PC-3 (cell line): ENCODE results near the gene PIAS3. TPM values are rescaled to one million over a fixed set of nuclear protein-coding genes. Genes with fewer than 3 reads are reported as not detected.
"Not testable (repeated sequence)": the region's sequence is repeated elsewhere in the genome, so short reads cannot be mapped to it uniquely, and the experiment has no call there.

Experiments
- ATAC-seq: fragments of 200-7000 bp; cut with Tn5 transposase; 2 replicates; pipeline ENCODE4 v1.9.1; 2020; ENCODE audit warnings: mild to moderate bottlenecking, moderate library complexity
- BruUV-seq: library from RNA; stranded (reverse); fragments of 400-500 nt; replicated peaks from 2 replicates; lab custom pipeline; 2021; lab: Mats Ljungman, UMichigan
- CTCF ChIA-PET: fragments of 300-600 bp; sonication (Branson Sonifier 250); formaldehyde crosslinking; loops from one replicate; lab custom pipeline; 2022; ENCODE audit warnings: antibody characterized with exemption; lab: Charles Lee
- POLR2A ChIA-PET: fragments of 300-600 bp; sonication (Branson Sonifier 250); formaldehyde crosslinking; loops from one replicate; lab custom pipeline; 2022; ENCODE audit warnings: antibody characterized with exemption; ENCODE audit not compliant: unreplicated experiment; lab: Charles Lee
- DNase-seq: peaks from one replicate; pipeline ENCODE4 v3.0.0-alpha.2; 2015
- H2AFZ ChIP-seq: fragments of 300-600 bp; sonication (generic); 2 replicates; pipeline ENCODE4 v1.6.0; 2016; ENCODE audit warnings: antibody characterized with exemption, low read length
- H3F3A ChIP-seq: fragments of 300-600 bp; sonication (generic); one replicate; pipeline ENCODE4 v1.6.0; 2017; ENCODE audit warnings: antibody characterized with exemption, low read length, control low read depth, mild to moderate bottlenecking; ENCODE audit not compliant: unreplicated experiment
- H3K27ac ChIP-seq: fragments of 300-600 bp; sonication (generic); 2 replicates; pipeline ENCODE4 v1.5.1; 2016; ENCODE audit warnings: mild to moderate bottlenecking, low read length
- H3K27me3 ChIP-seq: fragments of 300-600 bp; sonication (generic); 2 replicates; pipeline ENCODE4 v1.6.1; 2016; ENCODE audit warnings: low read length, mixed read lengths
- H3K36me3 ChIP-seq: fragments of 300-600 bp; sonication (generic); 2 replicates; pipeline ENCODE4 v1.6.1; 2016; ENCODE audit warnings: low read depth, mixed run types, low read length, mixed read lengths
- H3K4me1 ChIP-seq: fragments of 300-600 bp; sonication (generic); 2 replicates; pipeline ENCODE4 v1.5.1; 2016; ENCODE audit warnings: low read length; ENCODE audit not compliant: insufficient read depth
- H3K4me2 ChIP-seq: fragments of 300-600 bp; sonication (generic); 2 replicates; pipeline ENCODE4 v1.6.0; 2016; ENCODE audit warnings: low read length
- H3K4me3 ChIP-seq: fragments of 300-600 bp; sonication (generic); 2 replicates; pipeline ENCODE4 v1.5.1; 2016; ENCODE audit warnings: mild to moderate bottlenecking, low read length, mixed read lengths
- H3K79me2 ChIP-seq: fragments of 300-600 bp; sonication (generic); 2 replicates; pipeline ENCODE4 v1.6.1; 2017; ENCODE audit warnings: low read length, mixed read lengths
- H3K9ac ChIP-seq: fragments of 300-600 bp; sonication (generic); 2 replicates; pipeline ENCODE4 v1.6.0; 2016; ENCODE audit warnings: mild to moderate bottlenecking, low read length
- H3K9me2 ChIP-seq: fragments of 300-600 bp; sonication (generic); replicated peaks from 2 replicates; pipeline ENCODE4 v1.6.1; 2016; ENCODE audit warnings: mixed run types, low read length, mixed read lengths
- H3K9me3 ChIP-seq: fragments of 300-600 bp; sonication (generic); 2 replicates; pipeline ENCODE4 v1.6.1; 2016; ENCODE audit warnings: low read length, mixed read lengths
- H4K20me1 ChIP-seq: fragments of 300-600 bp; sonication (generic); 2 replicates; pipeline ENCODE4 v1.6.1; 2016; ENCODE audit warnings: low read length, mixed read lengths
- EZH2 ChIP-seq: fragments of 300-600 bp; sonication (generic); IDR thresholded peaks from one replicate; pipeline ENCODE4 v1.6.1; 2017; ENCODE audit warnings: antibody characterized with exemption, mild to moderate bottlenecking, low read length; ENCODE audit not compliant: unreplicated experiment
- EZH2phosphoT487 ChIP-seq: fragments of 300-600 bp; sonication (generic); IDR thresholded peaks from 2 replicates; pipeline ENCODE4 v1.6.1; 2018; ENCODE audit warnings: mild to moderate bottlenecking, antibody characterized with exemption, low read length, borderline replicate concordance
- intact Hi-C: fragments of 100-400 bp; cut with micrococcal nuclease; formaldehyde crosslinking; loops from 2 replicates; pipeline ENCODE4 v1.9.0; 2023
- total RNA-seq: library from RNA; depleted of rRNA; stranded (reverse); fragments of >200 nt; gene quantifications from 2 replicates; pipeline ENCODE4 v1.2.3, GENCODE V29; 2014
- TF ChIP-seq, protein P1 (sequence below): fragments of 300-600 bp; sonication (generic); conservative IDR thresholded peaks from 2 replicates; pipeline ENCODE4 v1.5.1; 2017; ENCODE audit warnings: antibody characterized with exemption, low read depth, mild to moderate bottlenecking, low read length

PIAS3 gene
- total RNA-seq, 1 experiment from 2014 or later = 25.2 TPM

DNA sequence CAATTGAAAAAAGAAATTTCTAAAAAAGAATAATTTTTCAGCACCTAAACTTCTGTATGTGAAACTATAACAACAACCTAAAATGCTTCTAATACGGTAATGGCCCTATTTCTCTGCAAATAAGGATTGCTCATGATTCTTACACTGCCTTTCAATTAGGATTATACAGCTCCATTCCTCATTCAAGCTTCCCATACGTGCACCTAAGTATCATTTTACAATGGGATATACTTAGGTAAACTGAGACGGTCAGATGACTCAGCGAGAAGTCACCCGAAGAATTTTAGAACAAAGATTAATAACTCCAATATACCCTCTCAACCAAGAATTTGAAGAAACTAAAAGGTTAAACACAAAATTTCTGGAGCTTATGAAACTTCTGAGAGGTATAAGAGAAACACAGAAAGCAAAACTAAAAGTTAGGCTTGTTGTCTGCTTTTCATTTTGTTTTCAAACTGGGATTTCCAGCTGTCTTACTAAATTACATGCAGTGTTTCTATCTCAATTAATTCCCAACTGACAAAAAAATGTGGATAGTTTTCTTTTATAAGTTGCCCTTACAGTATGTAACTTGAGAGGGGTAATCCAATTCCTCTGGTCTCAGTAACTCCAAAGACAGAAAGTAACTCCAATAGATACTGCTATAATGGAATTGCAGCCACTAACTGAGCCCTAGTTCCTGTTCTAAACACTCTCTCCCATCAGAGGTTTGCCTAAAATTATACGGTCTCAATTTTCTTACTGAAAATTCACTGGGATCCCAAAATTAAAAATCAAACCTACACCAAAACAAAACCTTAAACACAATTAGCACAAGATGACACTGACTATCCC, 45.7 kb downstream of the PIAS3 start:
- H3K4me3 ChIP-seq = peak overlapping the region; percentile 43
- intact Hi-C loops, H3F3A ChIP-seq, H4K20me1 ChIP-seq, H3K27me3 ChIP-seq, CTCF ChIA-PET, POLR2A ChIA-PET, H3K4me1 ChIP-seq, H3K36me3 ChIP-seq, BruUV-seq, H3K9me3 ChIP-seq, H3K9me2 ChIP-seq, H2AFZ ChIP-seq: not testable (repeated sequence)
- H3K27ac ChIP-seq = peak overlapping the region; percentile 62
- H3K9ac ChIP-seq = 0 out of 2 replicates have a peak overlapping the region, but pooled peaks have one; percentile 20
- H3K79me2 ChIP-seq = peaks cover 35% of the 10 kb centered on the region
- ATAC-seq (peak; percentile 87), DNase-seq (peak; percentile 17)
- H3K4me2 ChIP-seq = peak overlapping the region; percentile 62

DNA sequence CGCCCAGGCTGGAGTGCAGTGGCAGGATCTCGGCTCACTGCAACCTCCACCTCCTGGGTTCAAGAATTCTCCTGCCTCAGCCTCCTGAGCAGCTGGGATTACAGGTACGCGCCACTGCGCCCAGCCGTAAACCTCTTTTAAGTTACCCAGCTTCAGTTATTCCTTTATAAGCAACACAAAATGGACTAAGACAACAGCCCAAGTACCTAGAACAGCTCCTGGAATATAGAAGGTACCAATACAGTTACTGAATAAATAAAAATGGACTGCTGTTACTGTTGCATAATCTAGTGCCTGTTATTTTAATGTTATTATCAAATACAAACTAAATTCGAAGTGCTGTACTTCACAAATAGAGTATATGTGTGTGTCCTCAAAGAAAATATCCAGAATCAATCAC, 52.0 kb downstream of the PIAS3 start:
- ATAC-seq = no peak
- no peaks in the 10 kb centered on the region for H3K36me3 ChIP-seq
- TF ChIP-seq EZH2 (no peak), EZH2phosphoT487 (no peak)
- TF ChIP-seq, protein P1, sequence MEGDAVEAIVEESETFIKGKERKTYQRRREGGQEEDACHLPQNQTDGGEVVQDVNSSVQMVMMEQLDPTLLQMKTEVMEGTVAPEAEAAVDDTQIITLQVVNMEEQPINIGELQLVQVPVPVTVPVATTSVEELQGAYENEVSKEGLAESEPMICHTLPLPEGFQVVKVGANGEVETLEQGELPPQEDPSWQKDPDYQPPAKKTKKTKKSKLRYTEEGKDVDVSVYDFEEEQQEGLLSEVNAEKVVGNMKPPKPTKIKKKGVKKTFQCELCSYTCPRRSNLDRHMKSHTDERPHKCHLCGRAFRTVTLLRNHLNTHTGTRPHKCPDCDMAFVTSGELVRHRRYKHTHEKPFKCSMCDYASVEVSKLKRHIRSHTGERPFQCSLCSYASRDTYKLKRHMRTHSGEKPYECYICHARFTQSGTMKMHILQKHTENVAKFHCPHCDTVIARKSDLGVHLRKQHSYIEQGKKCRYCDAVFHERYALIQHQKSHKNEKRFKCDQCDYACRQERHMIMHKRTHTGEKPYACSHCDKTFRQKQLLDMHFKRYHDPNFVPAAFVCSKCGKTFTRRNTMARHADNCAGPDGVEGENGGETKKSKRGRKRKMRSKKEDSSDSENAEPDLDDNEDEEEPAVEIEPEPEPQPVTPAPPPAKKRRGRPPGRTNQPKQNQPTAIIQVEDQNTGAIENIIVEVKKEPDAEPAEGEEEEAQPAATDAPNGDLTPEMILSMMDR = no peak
- no peak overlapping the region for H2AFZ ChIP-seq
- DNase-seq = no peak
- H3F3A ChIP-seq = no peaks in the 10 kb centered on the region
- H3K79me2 ChIP-seq = peaks cover 66% of the 10 kb centered on the region
- intact Hi-C loops = loop anchor here (10.0 kb wide), 1 partner anchor 52 kb away; no protein-coding TSS in a partner anchor
- H3K4me2 ChIP-seq = no peak overlapping the region
- ChIA-PET POLR2A (no interaction called here), CTCF (no interaction called here)
- H3K27ac ChIP-seq = no peak overlapping the region
- BruUV-seq = no TSS peak
- no peaks in the 10 kb centered on the region for H4K20me1 ChIP-seq
- H3K4me3 ChIP-seq = no peak overlapping the region
- no peak overlapping the region for H3K9ac ChIP-seq
- no peaks in the 10 kb centered on the region for H3K27me3 ChIP-seq
- no peaks in the 10 kb centered on the region for H3K9me3 ChIP-seq
- no peaks in the 10 kb centered on the region for H3K9me2 ChIP-seq
- H3K4me1 ChIP-seq = peaks cover 24% of the 10 kb centered on the region

DNA sequence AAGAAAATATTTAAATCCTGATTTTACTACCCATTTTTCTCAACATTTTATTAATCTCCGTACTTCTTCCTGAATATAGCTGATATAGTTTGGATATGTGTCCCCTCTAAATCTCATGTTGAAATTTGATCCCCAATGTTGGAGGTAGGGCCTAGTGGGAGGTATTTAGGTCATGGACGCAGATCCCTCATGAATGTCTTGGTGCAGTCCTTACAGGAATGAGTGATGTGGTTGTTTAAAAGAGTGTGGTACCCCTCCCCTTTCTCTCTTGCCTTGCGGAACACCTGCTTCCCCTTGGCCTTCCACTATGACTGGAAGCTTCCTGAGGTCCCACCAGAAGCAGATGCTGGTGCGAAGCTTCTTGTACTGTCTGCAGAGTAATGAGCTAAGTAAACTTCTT, 52.5 kb downstream of the PIAS3 start:
- H3K9me2 ChIP-seq = no peaks in the 10 kb centered on the region
- H3K79me2 ChIP-seq = peaks cover 71% of the 10 kb centered on the region
- ATAC-seq = no peak
- H3K9ac ChIP-seq = no peak overlapping the region
- POLR2A ChIA-PET = no interaction called here
- no peak overlapping the region for H3K27ac ChIP-seq
- intact Hi-C loops = loop anchor here (10.0 kb wide), 1 partner anchor 52 kb away; no protein-coding TSS in a partner anchor
- H2AFZ ChIP-seq = no peak overlapping the region
- TF ChIP-seq EZH2phosphoT487 = no peak
- TF ChIP-seq, protein P1 = no peak
- peaks cover 26% of the 10 kb centered on the region for H3K4me1 ChIP-seq
- H3K9me3 ChIP-seq = no peaks in the 10 kb centered on the region
- H4K20me1 ChIP-seq = no peaks in the 10 kb centered on the region
- H3K4me2 ChIP-seq = no peak overlapping the region
- no peaks in the 10 kb centered on the region for H3F3A ChIP-seq
- CTCF ChIA-PET = no interaction called here
- H3K27me3 ChIP-seq = no peaks in the 10 kb centered on the region
- no peak for DNase-seq
- no peak overlapping the region for H3K4me3 ChIP-seq
- H3K36me3 ChIP-seq = no peaks in the 10 kb centered on the region
- no TSS peak for BruUV-seq
